ENCODE results near the gene NFE2.

Gene NFE2

DNA sequence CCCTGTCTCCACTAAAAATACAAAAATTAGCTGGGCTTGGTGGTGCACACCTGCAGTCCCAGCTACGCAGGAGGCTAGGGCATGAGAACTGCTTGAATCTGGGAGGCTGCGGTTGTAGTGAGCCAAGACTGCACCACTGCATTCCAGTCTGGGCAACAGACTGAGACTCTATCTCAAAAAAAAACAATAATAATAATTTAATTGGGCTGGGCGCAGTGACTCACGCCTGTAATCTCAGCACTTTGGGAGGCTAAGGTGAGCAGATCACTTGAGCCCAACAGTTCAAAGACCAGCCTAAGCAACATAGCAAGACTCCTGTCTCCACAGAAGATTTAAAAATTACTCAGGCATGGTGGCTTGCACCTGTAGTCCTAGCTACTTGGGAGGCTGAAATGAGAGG, 47.6 kb downstream of the NFE2 start:
- in situ Hi-C loops (cut with MboI; ENCODE audit: low sequenced_read_pairs), result no loop called here

- in situ Hi-C loops (cut with MboI; ENCODE audit: low sequenced_read_pairs), result no loop called here
Observed at GRCh38 chr12:54251667-54252284, 49.0 kb downstream of the NFE2 start.

GRCh38 chr12:54249489-54249888, 51.3 kb downstream of the NFE2 start:
- in situ Hi-C loops (cut with MboI; ENCODE audit: low sequenced_read_pairs), result no loop called here

GRCh38 chr12:54246011-54246641, 54.7 kb downstream of the NFE2 start:
- in situ Hi-C loops (cut with MboI; ENCODE audit: low sequenced_read_pairs), result no loop called here
